Mammary epithelial cell (primary cell): ENCODE results near the gene AGAP9.
"Not testable (repeated sequence)": the region's sequence is repeated elsewhere in the genome, so short reads cannot be mapped to it uniquely, and the experiment has no call there.

ENCODE experiments used
- EZH2 ChIP-seq: IDR thresholded peaks from 2 replicates; pipeline ENCODE4 v1.6.1; 2012; ENCODE audit warnings: low read length, inconsistent platforms, borderline replicate concordance
- TF ChIP-seq, protein P1 (sequence below), 2 donors: IDR thresholded peaks in 1 of 2; conservative IDR thresholded peaks in 1 of 2; 2 replicates each; pipeline ENCODE4 v1.5.1; 2011 to 2012; ENCODE audit warnings: inconsistent platforms in 2 of 2, low read length in 2 of 2, mild to moderate bottlenecking in 2 of 2, control low read depth in 1 of 2, low read depth in 1 of 2; ENCODE audit not compliant: insufficient read depth in 1 of 2; ENCODE audit errors: extremely low read depth in 1 of 2

DNA sequence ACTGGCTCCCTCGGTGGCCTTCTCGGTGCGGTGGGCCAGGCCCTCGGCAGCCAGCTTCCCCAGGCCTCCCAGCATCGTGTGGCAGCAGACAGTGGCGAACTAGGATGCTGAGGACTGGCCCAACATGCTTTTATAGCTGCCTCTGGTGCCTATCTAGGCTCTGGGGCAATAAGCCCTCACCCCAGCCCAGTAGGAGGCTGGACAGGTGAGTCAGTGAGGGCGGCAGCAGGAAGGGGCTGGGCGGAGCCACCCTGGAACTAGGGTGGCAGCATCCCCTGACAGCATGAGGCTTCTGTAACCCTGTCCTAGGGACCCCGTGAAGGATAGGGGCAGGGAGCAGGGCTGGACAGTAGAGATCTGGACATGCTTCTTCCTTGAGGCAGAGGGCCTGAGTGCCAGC lies 31.8 kb downstream of the AGAP9 start, which contains the start of gene FAM25G:
- TF ChIP-seq, protein P1, sequence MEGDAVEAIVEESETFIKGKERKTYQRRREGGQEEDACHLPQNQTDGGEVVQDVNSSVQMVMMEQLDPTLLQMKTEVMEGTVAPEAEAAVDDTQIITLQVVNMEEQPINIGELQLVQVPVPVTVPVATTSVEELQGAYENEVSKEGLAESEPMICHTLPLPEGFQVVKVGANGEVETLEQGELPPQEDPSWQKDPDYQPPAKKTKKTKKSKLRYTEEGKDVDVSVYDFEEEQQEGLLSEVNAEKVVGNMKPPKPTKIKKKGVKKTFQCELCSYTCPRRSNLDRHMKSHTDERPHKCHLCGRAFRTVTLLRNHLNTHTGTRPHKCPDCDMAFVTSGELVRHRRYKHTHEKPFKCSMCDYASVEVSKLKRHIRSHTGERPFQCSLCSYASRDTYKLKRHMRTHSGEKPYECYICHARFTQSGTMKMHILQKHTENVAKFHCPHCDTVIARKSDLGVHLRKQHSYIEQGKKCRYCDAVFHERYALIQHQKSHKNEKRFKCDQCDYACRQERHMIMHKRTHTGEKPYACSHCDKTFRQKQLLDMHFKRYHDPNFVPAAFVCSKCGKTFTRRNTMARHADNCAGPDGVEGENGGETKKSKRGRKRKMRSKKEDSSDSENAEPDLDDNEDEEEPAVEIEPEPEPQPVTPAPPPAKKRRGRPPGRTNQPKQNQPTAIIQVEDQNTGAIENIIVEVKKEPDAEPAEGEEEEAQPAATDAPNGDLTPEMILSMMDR (conservative IDR thresholded peaks at IDR 0.05 in 1 of 2, IDR thresholded peaks at IDR 0.05 in 1 of 2; ENCODE audit: extremely low read depth in 1 of 2, insufficient read depth in 1 of 2, low read depth in 1 of 2, low read length in 2 of 2), result not testable (repeated sequence)
- TF ChIP-seq EZH2, result not testable (repeated sequence)
